ENCODE data around the gene HCFC2.
A peak's percentile ranks its signal among the peaks of the same experiment; 100 is the strongest.

Gene HCFC2

GRCh38 chr12:104064031-104064841 is at the start of gene HCFC2 (continued):
- TF ChIP-seq, protein P1, sequence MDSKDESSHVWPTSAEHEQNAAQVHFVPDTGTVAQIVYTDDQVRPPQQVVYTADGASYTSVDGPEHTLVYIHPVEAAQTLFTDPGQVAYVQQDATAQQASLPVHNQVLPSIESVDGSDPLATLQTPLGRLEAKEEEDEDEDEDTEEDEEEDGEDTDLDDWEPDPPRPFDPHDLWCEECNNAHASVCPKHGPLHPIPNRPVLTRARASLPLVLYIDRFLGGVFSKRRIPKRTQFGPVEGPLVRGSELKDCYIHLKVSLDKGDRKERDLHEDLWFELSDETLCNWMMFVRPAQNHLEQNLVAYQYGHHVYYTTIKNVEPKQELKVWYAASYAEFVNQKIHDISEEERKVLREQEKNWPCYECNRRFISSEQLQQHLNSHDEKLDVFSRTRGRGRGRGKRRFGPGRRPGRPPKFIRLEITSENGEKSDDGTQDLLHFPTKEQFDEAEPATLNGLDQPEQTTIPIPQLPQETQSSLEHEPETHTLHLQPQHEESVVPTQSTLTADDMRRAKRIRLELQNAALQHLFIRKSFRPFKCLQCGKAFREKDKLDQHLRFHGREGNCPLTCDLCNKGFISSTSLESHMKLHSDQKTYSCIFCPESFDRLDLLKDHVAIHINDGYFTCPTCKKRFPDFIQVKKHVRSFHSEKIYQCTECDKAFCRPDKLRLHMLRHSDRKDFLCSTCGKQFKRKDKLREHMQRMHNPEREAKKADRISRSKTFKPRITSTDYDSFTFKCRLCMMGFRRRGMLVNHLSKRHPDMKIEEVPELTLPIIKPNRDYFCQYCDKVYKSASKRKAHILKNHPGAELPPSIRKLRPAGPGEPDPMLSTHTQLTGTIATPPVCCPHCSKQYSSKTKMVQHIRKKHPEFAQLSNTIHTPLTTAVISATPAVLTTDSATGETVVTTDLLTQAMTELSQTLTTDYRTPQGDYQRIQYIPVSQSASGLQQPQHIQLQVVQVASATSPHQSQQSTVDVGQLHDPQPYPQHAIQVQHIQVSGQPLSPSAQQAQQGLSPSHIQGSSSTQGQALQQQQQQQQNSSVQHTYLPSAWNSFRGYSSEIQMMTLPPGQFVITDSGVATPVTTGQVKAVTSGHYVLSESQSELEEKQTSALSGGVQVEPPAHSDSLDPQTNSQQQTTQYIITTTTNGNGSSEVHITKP (tag by site-specific recombination; IDR thresholded peaks at IDR 0.05) = peak; percentile 64
- no peak for TF ChIP-seq ZNF548 (tag by site-specific recombination; IDR thresholded peaks at IDR 0.05)
- peak; percentile 10; the same call in 1 of the 2 replicates for TF ChIP-seq ZNF792 (tag by site-specific recombination; IDR thresholded peaks at IDR 0.05)
- TF ChIP-seq, protein P2, sequence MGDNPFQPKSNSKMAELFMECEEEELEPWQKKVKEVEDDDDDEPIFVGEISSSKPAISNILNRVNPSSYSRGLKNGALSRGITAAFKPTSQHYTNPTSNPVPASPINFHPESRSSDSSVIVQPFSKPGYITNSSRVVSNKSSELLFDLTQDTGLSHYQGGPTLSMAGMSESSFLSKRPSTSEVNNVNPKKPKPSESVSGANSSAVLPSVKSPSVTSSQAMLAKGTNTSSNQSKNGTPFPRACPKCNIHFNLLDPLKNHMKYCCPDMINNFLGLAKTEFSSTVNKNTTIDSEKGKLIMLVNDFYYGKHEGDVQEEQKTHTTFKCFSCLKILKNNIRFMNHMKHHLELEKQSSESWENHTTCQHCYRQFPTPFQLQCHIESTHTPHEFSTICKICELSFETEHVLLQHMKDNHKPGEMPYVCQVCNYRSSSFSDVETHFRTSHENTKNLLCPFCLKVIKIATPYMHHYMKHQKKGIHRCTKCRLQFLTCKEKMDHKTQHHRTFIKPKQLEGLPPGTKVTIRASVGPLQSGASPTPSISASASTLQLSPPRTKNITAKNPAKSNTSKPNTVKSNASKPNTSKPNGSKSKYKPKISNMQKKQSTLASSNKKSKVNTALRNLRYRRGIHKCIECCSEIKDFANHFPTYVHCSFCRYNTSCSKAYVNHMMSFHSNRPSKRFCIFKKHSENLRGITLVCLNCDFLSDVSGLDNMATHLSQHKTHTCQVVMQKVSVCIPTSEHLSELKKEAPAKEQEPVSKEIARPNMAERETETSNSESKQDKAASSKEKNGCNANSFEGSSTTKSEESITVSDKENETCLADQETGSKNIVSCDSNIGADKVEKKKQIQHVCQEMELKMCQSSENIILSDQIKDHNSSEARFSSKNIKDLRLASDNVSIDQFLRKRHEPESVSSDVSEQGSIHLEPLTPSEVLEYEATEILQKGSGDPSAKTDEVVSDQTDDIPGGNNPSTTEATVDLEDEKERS (tag by site-specific recombination; IDR thresholded peaks at IDR 0.05) = peak; percentile 31; the same call in 1 of the 2 replicates
- no peak for TF ChIP-seq ZNF677 (tag by site-specific recombination; IDR thresholded peaks at IDR 0.05)
- TF ChIP-seq ZBTB21 (tag by site-specific recombination; IDR thresholded peaks at IDR 0.05) = 0 out of 2 replicates have a peak, but pooled peaks have one; percentile 15
- peak; percentile 98 for TF ChIP-seq YY2 (tag by site-specific recombination; IDR thresholded peaks at IDR 0.05)
- TF ChIP-seq ZNF169 (tag by site-specific recombination; IDR thresholded peaks at IDR 0.05) = no peak
- peak; percentile 89 for TF ChIP-seq ZNF501 (tag by site-specific recombination; IDR thresholded peaks at IDR 0.05)
- TF ChIP-seq KLF16 (tag by site-specific recombination; IDR thresholded peaks at IDR 0.05) = peak; percentile 98
- TF ChIP-seq ZNF175 (tag by site-specific recombination; IDR thresholded peaks at IDR 0.05) = no peak
- no peak for TF ChIP-seq ZNF138 (tag by site-specific recombination; IDR thresholded peaks at IDR 0.05; ENCODE audit: borderline replicate concordance)
- TF ChIP-seq, protein P3, sequence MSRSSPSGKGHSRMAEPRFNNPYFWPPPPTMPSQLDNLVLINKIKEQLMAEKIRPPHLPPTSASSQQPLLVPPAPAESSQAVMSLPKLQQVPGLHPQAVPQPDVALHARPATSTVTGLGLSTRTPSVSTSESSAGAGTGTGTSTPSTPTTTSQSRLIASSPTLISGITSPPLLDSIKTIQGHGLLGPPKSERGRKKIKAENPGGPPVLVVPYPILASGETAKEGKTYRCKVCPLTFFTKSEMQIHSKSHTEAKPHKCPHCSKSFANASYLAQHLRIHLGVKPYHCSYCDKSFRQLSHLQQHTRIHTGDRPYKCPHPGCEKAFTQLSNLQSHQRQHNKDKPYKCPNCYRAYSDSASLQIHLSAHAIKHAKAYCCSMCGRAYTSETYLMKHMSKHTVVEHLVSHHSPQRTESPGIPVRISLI (tag by site-specific recombination; IDR thresholded peaks at IDR 0.05) = no peak
- no peak for TF ChIP-seq BCL6B (tag by site-specific recombination; IDR thresholded peaks at IDR 0.05)
- no peak for TF ChIP-seq ZNF266 (tag by site-specific recombination; IDR thresholded peaks at IDR 0.05; ENCODE audit: low read depth)
- TF ChIP-seq ZNF184 (tag by site-specific recombination; IDR thresholded peaks at IDR 0.05) = no peak
- no peak for TF ChIP-seq ZNF37A (tag by site-specific recombination; IDR thresholded peaks at IDR 0.05)
- 0 out of 2 replicates have a peak, but pooled peaks have one; percentile 68 for TF ChIP-seq MYNN (tag by site-specific recombination; IDR thresholded peaks at IDR 0.05; ENCODE audit: borderline replicate concordance)
- TF ChIP-seq, protein P4, sequence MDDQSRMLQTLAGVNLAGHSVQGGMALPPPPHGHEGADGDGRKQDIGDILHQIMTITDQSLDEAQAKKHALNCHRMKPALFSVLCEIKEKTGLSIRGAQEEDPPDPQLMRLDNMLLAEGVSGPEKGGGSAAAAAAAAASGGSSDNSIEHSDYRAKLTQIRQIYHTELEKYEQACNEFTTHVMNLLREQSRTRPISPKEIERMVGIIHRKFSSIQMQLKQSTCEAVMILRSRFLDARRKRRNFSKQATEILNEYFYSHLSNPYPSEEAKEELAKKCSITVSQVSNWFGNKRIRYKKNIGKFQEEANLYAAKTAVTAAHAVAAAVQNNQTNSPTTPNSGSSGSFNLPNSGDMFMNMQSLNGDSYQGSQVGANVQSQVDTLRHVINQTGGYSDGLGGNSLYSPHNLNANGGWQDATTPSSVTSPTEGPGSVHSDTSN (CRISPR knock-in tag; IDR thresholded peaks at IDR 0.05) = peak; percentile 20; the same call in 1 of the 2 replicates
- TF ChIP-seq ZBTB11 (tag by site-specific recombination; conservative IDR thresholded peaks at IDR 0.05; ENCODE audit: low read depth) = no peak
- no peak for TF ChIP-seq ZNF776 (tag by site-specific recombination; IDR thresholded peaks at IDR 0.05; ENCODE audit: borderline replicate concordance)
- TF ChIP-seq ZNF571 (tag by site-specific recombination; IDR thresholded peaks at IDR 0.05) = no peak
